Calu3 (cell line): ENCODE results near the gene POR. TPM values are rescaled to one million over a fixed set of nuclear protein-coding genes. Genes with fewer than 3 reads are reported as not detected.

Source experiments
- BruUV-seq: library from RNA; stranded (reverse); fragments of 400-500 nt; replicated peaks from 2 replicates; lab custom pipeline; 2021; lab: Mats Ljungman, UMichigan
- CTCF ChIA-PET: fragments of 300-600 bp; sonication (Branson Sonifier 250); formaldehyde crosslinking; loops from one replicate; lab custom pipeline; 2022; ENCODE audit warnings: antibody characterized with exemption; lab: Charles Lee
- DNase-seq: peaks from one replicate; pipeline ENCODE4 v3.0.0; 2022
- H3K27ac Mint-ChIP-seq: one replicate; pipeline ENCODE4 v1.8.0; 2022; ENCODE audit warnings: mixed read lengths; ENCODE audit not compliant: unreplicated experiment
- H3K27me3 Mint-ChIP-seq: one replicate; pipeline ENCODE4 v1.8.0; 2022; ENCODE audit warnings: mixed read lengths; ENCODE audit not compliant: unreplicated experiment
- H3K36me3 Mint-ChIP-seq: one replicate; pipeline ENCODE4 v1.8.0; 2022; ENCODE audit warnings: mild to moderate bottlenecking, moderate library complexity, mixed read lengths; ENCODE audit not compliant: insufficient read depth, unreplicated experiment
- H3K4me1 Mint-ChIP-seq: one replicate; pipeline ENCODE4 v1.8.0; 2022; ENCODE audit warnings: mild to moderate bottlenecking, low read depth, mixed read lengths; ENCODE audit not compliant: unreplicated experiment
- H3K4me3 Mint-ChIP-seq: one replicate; pipeline ENCODE4 v1.8.0; 2022; ENCODE audit warnings: mild to moderate bottlenecking, low read depth, moderate library complexity, mixed read lengths; ENCODE audit not compliant: unreplicated experiment
- H3K9me3 Mint-ChIP-seq: one replicate; pipeline ENCODE4 v1.8.0; 2022; ENCODE audit warnings: low read depth, mixed read lengths; ENCODE audit not compliant: unreplicated experiment
- intact Hi-C: fragments of 100-400 bp; cut with micrococcal nuclease; formaldehyde crosslinking; loops from one replicate; pipeline ENCODE4 v1.10.0; 2022; ENCODE audit not compliant: unreplicated experiment
- total RNA-seq: library from RNA; stranded (reverse); gene quantifications from 2 replicates; pipeline ENCODE4 v1.2.3, GENCODE V29; 2022
- TF ChIP-seq, protein P1 (sequence below): fragments of 200-600 bp; IDR thresholded peaks from one replicate; pipeline ENCODE4 v1.8.0; 2022; ENCODE audit warnings: antibody characterized with exemption; ENCODE audit not compliant: unreplicated experiment

The POR gene
- total RNA-seq, 1 experiment from 2014 or later: 65.8 TPM

DNA sequence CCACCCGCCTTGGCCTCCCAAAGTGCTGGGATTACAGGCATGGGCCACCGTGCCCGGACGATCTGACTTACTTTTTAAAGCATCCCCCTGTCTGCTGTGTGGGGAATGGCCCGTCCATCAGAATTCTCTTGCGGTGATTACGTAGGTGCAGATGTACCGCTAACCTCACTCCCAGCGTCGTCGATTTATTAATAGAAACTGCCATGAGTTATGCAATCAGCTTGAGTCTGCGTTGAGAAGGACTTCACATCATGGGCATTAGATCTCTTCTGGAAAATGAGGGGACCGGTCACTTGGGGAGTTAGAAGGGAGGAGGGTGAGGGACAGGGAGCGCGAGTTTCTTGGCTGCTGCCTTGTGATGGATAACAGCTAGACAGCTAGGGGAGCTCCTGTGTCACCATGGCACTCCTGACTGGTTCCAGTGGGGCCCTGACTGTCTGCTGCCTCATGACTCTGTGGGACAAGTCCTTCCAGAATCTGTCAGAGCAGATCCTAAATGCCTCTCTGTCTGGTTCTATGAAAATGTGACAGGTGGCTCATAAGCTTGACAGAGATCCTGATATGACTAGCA lies 35.2 kb downstream of the POR start:
- H3K9me3 Mint-ChIP-seq: no peaks in the 10 kb centered on the region
- no peak overlapping the region for H3K4me3 Mint-ChIP-seq
- peaks cover 8% of the 10 kb centered on the region for H3K4me1 Mint-ChIP-seq
- H3K36me3 Mint-ChIP-seq: peaks cover 13% of the 10 kb centered on the region
- intact Hi-C loops: no loop called here
- CTCF ChIA-PET: no interaction called here
- no peak for DNase-seq
- no TSS peak for BruUV-seq
- H3K27me3 Mint-ChIP-seq: no peaks in the 10 kb centered on the region
- H3K27ac Mint-ChIP-seq: no peak overlapping the region
- TF ChIP-seq, protein P1, sequence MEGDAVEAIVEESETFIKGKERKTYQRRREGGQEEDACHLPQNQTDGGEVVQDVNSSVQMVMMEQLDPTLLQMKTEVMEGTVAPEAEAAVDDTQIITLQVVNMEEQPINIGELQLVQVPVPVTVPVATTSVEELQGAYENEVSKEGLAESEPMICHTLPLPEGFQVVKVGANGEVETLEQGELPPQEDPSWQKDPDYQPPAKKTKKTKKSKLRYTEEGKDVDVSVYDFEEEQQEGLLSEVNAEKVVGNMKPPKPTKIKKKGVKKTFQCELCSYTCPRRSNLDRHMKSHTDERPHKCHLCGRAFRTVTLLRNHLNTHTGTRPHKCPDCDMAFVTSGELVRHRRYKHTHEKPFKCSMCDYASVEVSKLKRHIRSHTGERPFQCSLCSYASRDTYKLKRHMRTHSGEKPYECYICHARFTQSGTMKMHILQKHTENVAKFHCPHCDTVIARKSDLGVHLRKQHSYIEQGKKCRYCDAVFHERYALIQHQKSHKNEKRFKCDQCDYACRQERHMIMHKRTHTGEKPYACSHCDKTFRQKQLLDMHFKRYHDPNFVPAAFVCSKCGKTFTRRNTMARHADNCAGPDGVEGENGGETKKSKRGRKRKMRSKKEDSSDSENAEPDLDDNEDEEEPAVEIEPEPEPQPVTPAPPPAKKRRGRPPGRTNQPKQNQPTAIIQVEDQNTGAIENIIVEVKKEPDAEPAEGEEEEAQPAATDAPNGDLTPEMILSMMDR: no peak

DNA sequence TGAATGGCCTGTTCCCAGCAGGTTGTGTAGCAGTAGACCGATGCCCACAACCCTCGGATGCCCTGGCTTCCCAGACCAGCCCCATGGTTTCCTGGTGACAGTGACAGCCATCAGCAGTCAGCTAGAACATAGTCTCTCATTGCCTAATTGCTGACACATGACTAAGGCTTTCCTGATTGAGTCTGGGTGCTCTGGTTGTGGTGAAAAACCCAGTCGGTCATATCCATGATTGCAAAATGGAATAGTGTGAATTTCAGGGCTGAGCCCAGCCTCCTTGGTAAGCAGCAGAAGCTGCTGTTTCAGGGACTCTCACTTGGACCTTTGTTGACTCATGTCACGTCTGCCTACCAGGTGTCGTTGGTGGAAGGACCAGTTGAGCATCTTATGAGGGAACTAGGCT lies 36.6 kb downstream of the POR start:
- Mint-ChIP-seq H3K9me3 (no peaks in the 10 kb centered on the region), H3K36me3 (peaks cover 13% of the 10 kb centered on the region), H3K4me3 (no peak overlapping the region), H3K4me1 (no peaks in the 10 kb centered on the region), H3K27me3 (no peaks in the 10 kb centered on the region), H3K27ac (no peak overlapping the region)
- CTCF ChIA-PET: interaction anchor here (0.8 kb wide), 2 partner anchors 9 to 84 kb away, joined by 3 read pairs; no protein-coding TSS in a partner anchor
- no peak for DNase-seq
- intact Hi-C loops: no loop called here
- TF ChIP-seq, protein P1: no peak
- BruUV-seq: no TSS peak

DNA sequence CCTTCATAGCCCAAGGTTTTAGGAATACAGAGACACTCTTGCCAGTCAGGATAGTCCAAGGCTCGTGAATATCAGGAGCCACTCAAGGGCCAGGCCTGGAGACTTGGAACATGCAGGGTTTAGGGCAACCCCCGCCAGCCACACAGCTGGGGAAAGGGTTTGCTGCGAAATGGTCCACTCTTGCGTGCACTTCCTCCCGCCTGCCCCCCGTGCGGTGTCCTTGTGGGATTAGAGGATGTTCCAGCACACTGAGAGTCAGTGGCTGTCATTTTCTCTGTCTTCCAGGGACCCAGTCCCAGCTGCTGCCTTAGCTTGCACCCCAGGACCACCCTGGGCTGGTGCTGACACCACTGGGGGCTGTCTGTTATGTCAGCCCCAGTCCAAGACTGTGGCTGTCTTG lies 38.5 kb downstream of the POR start:
- CTCF ChIA-PET: no interaction called here
- no peaks in the 10 kb centered on the region for H3K27me3 Mint-ChIP-seq
- H3K36me3 Mint-ChIP-seq: peaks cover 27% of the 10 kb centered on the region
- H3K27ac Mint-ChIP-seq: no peak overlapping the region
- TF ChIP-seq, protein P1: no peak
- H3K4me3 Mint-ChIP-seq: no peak overlapping the region
- intact Hi-C loops: no loop called here
- BruUV-seq: no TSS peak
- H3K4me1 Mint-ChIP-seq: peaks cover 12% of the 10 kb centered on the region
- H3K9me3 Mint-ChIP-seq: no peaks in the 10 kb centered on the region
- DNase-seq: no peak

DNA sequence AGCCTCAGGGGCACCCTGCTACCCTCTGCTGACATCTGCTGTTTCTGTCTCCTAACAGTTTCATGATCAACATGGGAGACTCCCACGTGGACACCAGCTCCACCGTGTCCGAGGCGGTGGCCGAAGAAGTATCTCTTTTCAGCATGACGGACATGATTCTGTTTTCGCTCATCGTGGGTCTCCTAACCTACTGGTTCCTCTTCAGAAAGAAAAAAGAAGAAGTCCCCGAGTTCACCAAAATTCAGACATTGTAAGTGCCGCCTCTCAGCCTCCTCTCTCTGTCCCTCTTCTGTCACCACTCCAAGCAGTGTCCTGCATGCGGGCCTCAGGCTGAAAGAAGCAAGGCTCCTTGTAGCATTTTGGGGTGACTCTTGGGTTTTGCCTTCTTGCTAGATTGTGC lies 39.0 kb downstream of the POR start:
- intact Hi-C loops: no loop called here
- no peak overlapping the region for H3K27ac Mint-ChIP-seq
- no TSS peak for BruUV-seq
- CTCF ChIA-PET: no interaction called here
- peaks cover 15% of the 10 kb centered on the region for H3K4me1 Mint-ChIP-seq
- H3K27me3 Mint-ChIP-seq: no peaks in the 10 kb centered on the region
- TF ChIP-seq, protein P1: no peak
- no peak overlapping the region for H3K4me3 Mint-ChIP-seq
- H3K9me3 Mint-ChIP-seq: no peaks in the 10 kb centered on the region
- DNase-seq: no peak
- H3K36me3 Mint-ChIP-seq: peaks cover 23% of the 10 kb centered on the region
